Measurements from ENCODE around the gene RIOK1.

The RIOK1 gene

DNA sequence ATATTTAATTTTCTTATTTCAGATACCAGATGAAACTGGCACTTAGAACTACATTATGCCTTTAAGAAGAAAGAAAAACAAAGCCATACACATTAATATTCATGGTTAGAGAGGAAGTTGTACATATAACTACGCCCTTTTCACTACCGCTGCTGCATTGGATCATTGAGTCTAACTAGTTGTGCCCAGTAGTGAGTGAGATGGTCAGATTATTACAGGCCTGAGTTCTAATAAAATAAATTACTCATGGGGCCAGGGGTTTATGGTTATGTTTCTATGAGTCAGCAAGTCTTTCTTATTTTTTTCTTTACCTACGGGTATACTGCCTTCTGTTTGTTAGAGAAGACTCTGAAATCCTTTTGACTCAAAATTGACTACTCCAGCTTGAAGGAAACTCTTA is 11.5 kb downstream of the RIOK1 start:
- no peak for DNase-seq (ENCODE audit: low read depth, low spot score)
- Histone ChIP-seq H3K9ac (ENCODE audit: insufficient read length) (no peak overlapping the region), H3K27ac (peak overlapping the region; percentile 55; the same call in 1 of the 2 replicates), H3K36me3 (ENCODE audit: insufficient read depth, low read length) (peaks cover 97% of the 10 kb centered on the region), H3K4me3 (no peak overlapping the region), H3K9me3 (ENCODE audit: low read depth, low read length) (no peaks in the 10 kb centered on the region)
- TF ChIP-seq EZH2 (IDR thresholded peaks at IDR 0.05) (no peak), FOXP2 (optimal IDR thresholded peaks at IDR 0.05; ENCODE audit: control extremely low read depth, extremely low read length, insufficient read depth) (no peak), POLR2AphosphoS5 (IDR thresholded peaks at IDR 0.05; ENCODE audit: borderline replicate concordance, low read depth, low read length) (no peak)

DNA sequence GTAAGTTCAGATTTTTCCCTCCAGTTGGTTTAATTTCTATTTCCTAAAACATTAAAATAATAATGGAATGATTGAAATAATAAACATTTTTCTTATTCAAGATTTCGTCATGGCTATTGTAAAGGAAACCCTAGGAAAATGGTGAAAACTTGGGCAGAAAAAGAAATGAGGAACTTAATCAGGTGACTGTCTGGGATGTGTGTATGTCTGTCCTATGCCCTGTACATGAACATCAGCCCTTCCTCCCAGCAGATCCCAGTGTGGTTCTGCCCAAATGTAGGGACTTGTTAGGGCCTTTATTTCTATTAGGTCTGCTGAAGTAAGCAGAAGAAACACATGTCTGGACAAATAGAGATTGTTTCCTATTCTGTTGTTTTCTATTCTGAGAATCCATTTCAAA is 13.1 kb downstream of the RIOK1 start:
- Histone ChIP-seq H3K4me3 (no peak overlapping the region), H3K27ac (no peak overlapping the region), H3K9me3 (ENCODE audit: low read depth, low read length) (no peaks in the 10 kb centered on the region), H3K36me3 (ENCODE audit: insufficient read depth, low read length) (peaks cover 99% of the 10 kb centered on the region), H3K9ac (ENCODE audit: insufficient read length) (no peak overlapping the region)
- TF ChIP-seq FOXP2 (optimal IDR thresholded peaks at IDR 0.05; ENCODE audit: control extremely low read depth, extremely low read length, insufficient read depth), result no peak
- no peak for TF ChIP-seq EZH2 (IDR thresholded peaks at IDR 0.05)
- TF ChIP-seq POLR2AphosphoS5 (IDR thresholded peaks at IDR 0.05; ENCODE audit: borderline replicate concordance, low read depth, low read length), result no peak
- no peak for DNase-seq (ENCODE audit: low read depth, low spot score)

- Histone ChIP-seq H3K36me3 (ENCODE audit: insufficient read depth, low read length) (peaks cover 94% of the 10 kb centered on the region), H3K27ac (no peak overlapping the region), H3K4me3 (no peak overlapping the region), H3K9me3 (ENCODE audit: low read depth, low read length) (no peaks in the 10 kb centered on the region), H3K9ac (ENCODE audit: insufficient read length) (no peak overlapping the region)
- no peak for DNase-seq (ENCODE audit: low read depth, low spot score)
- no peak for TF ChIP-seq FOXP2 (optimal IDR thresholded peaks at IDR 0.05; ENCODE audit: control extremely low read depth, extremely low read length, insufficient read depth)
Measured at GRCh38 chr6:7404546-7404945, 14.9 kb downstream of the RIOK1 start.

- peaks cover 95% of the 10 kb centered on the region for H3K36me3 ChIP-seq (ENCODE audit: insufficient read depth, low read length)
- DNase-seq (ENCODE audit: low read depth, low spot score), result no peak
- no peak for TF ChIP-seq POLR2AphosphoS5 (IDR thresholded peaks at IDR 0.05; ENCODE audit: borderline replicate concordance, low read depth, low read length)
- TF ChIP-seq EZH2 (IDR thresholded peaks at IDR 0.05), result no peak
- no peak for TF ChIP-seq FOXP2 (optimal IDR thresholded peaks at IDR 0.05; ENCODE audit: control extremely low read depth, extremely low read length, insufficient read depth)
Measured at GRCh38 chr6:7406743-7407142, 17.1 kb downstream of the RIOK1 start.

GRCh38 chr6:7409740-7410139 is 20.1 kb downstream of the RIOK1 start:
- Histone ChIP-seq H3K36me3 (ENCODE audit: insufficient read depth, low read length) (peaks cover 93% of the 10 kb centered on the region), H3K9me3 (ENCODE audit: low read depth, low read length) (no peaks in the 10 kb centered on the region), H3K27ac (peak overlapping the region; percentile 45; the same call in 1 of the 2 replicates), H3K4me3 (no peak overlapping the region), H3K9ac (ENCODE audit: insufficient read length) (no peak overlapping the region)
- no peak for DNase-seq (ENCODE audit: low read depth, low spot score)
- TF ChIP-seq FOXP2 (optimal IDR thresholded peaks at IDR 0.05; ENCODE audit: control extremely low read depth, extremely low read length, insufficient read depth), result no peak
- no peak for TF ChIP-seq POLR2AphosphoS5 (IDR thresholded peaks at IDR 0.05; ENCODE audit: borderline replicate concordance, low read depth, low read length)
- TF ChIP-seq EZH2 (IDR thresholded peaks at IDR 0.05), result no peak

More at GRCh38 chr6:7406743-7407142, 17.1 kb downstream of the RIOK1 start:
- Histone ChIP-seq H3K9me3 (ENCODE audit: low read depth, low read length) (no peaks in the 10 kb centered on the region), H3K9ac (ENCODE audit: insufficient read length) (no peak overlapping the region), H3K4me3 (no peak overlapping the region), H3K27ac (no peak overlapping the region)

- Histone ChIP-seq H3K36me3 (ENCODE audit: insufficient read depth, low read length) (peaks cover 93% of the 10 kb centered on the region), H3K27ac (no peak overlapping the region)
Measured at GRCh38 chr6:7410851-7411250, 21.2 kb downstream of the RIOK1 start.

DNA sequence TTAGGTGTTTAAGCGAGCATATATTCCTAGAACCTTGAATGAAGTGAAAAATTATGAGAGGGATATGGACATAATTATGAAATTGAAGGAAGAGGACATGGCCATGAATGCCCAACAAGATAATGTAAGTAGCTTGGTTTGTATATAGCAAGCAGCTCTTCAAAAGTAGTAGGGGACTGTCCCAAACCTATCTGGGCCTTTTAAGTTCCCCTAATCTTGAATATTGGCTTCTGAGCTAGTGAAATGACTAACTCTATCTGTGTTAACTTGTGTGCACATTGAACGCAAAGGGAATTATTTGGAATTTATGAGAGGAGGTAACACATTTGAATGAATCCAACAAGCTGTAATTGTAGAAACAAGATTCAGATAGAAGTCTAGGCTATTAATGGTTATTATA is 21.7 kb downstream of the RIOK1 start:
- Histone ChIP-seq H3K9me3 (ENCODE audit: low read depth, low read length) (no peaks in the 10 kb centered on the region), H3K27ac (no peak overlapping the region), H3K9ac (ENCODE audit: insufficient read length) (no peak overlapping the region), H3K4me3 (no peak overlapping the region), H3K36me3 (ENCODE audit: insufficient read depth, low read length) (peaks cover 93% of the 10 kb centered on the region)
- no peak for TF ChIP-seq FOXP2 (optimal IDR thresholded peaks at IDR 0.05; ENCODE audit: control extremely low read depth, extremely low read length, insufficient read depth)
- DNase-seq (ENCODE audit: low read depth, low spot score), result no peak

More at GRCh38 chr6:7410851-7411250, 21.2 kb downstream of the RIOK1 start:
- TF ChIP-seq POLR2AphosphoS5 (IDR thresholded peaks at IDR 0.05; ENCODE audit: borderline replicate concordance, low read depth, low read length) (no peak), EZH2 (IDR thresholded peaks at IDR 0.05) (no peak), FOXP2 (optimal IDR thresholded peaks at IDR 0.05; ENCODE audit: control extremely low read depth, extremely low read length, insufficient read depth) (no peak)
- DNase-seq (ENCODE audit: low read depth, low spot score), result no peak
- H3K4me3 ChIP-seq, result no peak overlapping the region
- no peak overlapping the region for H3K9ac ChIP-seq (ENCODE audit: insufficient read length)
- H3K9me3 ChIP-seq (ENCODE audit: low read depth, low read length), result no peaks in the 10 kb centered on the region

DNA sequence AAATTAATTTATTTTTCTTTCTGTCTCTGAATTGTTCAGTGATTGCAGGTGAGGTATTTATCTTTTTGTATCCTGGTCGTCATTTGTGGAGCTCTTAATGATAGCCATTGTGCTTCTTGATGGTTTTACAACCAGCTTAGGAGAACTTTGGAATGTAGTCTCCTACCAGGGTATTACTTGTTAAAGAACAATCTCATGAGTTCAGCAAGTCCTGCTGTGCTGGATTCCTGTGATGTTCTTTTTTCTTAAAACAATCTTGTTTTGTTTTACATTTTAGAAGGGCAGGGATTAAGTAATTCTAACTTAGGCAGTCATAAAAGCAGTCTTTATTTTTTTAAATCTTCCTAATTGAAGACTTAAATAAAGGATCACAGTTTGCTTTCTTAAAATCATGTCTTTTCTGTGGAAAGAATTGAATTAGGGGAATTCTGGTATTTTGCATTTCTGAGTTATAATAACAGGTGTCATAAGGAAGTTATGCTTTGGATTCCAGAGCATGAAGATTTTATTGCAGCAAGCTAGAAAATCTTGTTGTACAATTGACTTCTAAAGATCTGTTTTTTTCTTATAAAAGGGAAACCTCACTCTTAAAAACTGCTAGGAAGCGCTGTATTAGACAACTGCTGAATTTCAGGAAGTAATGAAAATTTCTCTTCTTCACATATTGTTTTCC is 23.7 kb downstream of the RIOK1 start:
- peaks cover 90% of the 10 kb centered on the region for H3K36me3 ChIP-seq (ENCODE audit: insufficient read depth, low read length)
- no peak overlapping the region for H3K4me3 ChIP-seq
- H3K27ac ChIP-seq, result peak overlapping the region; percentile 46; the same call in 1 of the 2 replicates
- H3K9me3 ChIP-seq (ENCODE audit: low read depth, low read length), result no peaks in the 10 kb centered on the region
- H3K9ac ChIP-seq (ENCODE audit: insufficient read length), result no peak overlapping the region
- no peak for DNase-seq (ENCODE audit: low read depth, low spot score)
- TF ChIP-seq FOXP2 (optimal IDR thresholded peaks at IDR 0.05; ENCODE audit: control extremely low read depth, extremely low read length, insufficient read depth) (no peak), EZH2 (IDR thresholded peaks at IDR 0.05) (no peak), POLR2AphosphoS5 (IDR thresholded peaks at IDR 0.05; ENCODE audit: borderline replicate concordance, low read depth, low read length) (no peak)

DNA sequence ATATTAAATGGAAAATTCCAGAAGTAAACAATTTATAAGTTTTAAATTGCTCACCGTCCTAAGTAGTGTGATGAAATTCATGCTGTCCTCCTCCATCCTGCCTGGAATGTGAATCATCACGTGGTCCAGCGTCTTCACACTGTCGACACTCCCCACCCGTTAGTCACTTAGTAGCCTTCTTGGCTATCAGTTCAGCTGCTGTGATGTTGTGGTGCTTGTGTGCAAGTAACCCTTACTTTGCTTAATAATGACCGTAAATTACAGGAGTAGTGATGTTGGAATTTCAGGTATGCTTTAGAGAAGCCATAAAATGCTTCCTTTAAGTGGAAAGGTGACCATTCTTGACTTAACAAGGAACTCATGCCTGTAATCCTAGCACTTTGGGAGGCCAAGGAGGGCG is 25.2 kb downstream of the RIOK1 start:
- no peak overlapping the region for H3K9ac ChIP-seq (ENCODE audit: insufficient read length)
- H3K36me3 ChIP-seq (ENCODE audit: insufficient read depth, low read length), result peaks cover 91% of the 10 kb centered on the region
- no peak overlapping the region for H3K4me3 ChIP-seq
- H3K9me3 ChIP-seq (ENCODE audit: low read depth, low read length), result no peaks in the 10 kb centered on the region
- no peak for DNase-seq (ENCODE audit: low read depth, low spot score)
- TF ChIP-seq FOXP2 (optimal IDR thresholded peaks at IDR 0.05; ENCODE audit: control extremely low read depth, extremely low read length, insufficient read depth), result no peak
- TF ChIP-seq EZH2 (IDR thresholded peaks at IDR 0.05), result no peak
- no peak for TF ChIP-seq POLR2AphosphoS5 (IDR thresholded peaks at IDR 0.05; ENCODE audit: borderline replicate concordance, low read depth, low read length)
- no peak overlapping the region for H3K27ac ChIP-seq
